Bronchial epithelial cell (primary cell): ENCODE results near the gene PEAK1. TPM values are rescaled to one million over a fixed set of nuclear protein-coding genes. Genes with fewer than 3 reads are reported as not detected.

Experiments
- DNase-seq: peaks from one replicate; pipeline ENCODE4 v3.0.0-alpha.2; 2010; ENCODE audit warnings: low read depth
- FAIRE-seq: peaks from 2 replicates; lab custom pipeline; 2011; peaks lifted over from hg19 to GRCh38; lab: Jason Lieb, UNC
- H3K27me3 ChIP-seq: 2 replicates; pipeline ENCODE4 v1.5.1; 2011; ENCODE audit warnings: low read length; ENCODE audit not compliant: control insufficient read depth, insufficient read depth
- H3K36me3 ChIP-seq: 2 replicates; pipeline ENCODE4 v1.5.1; 2011; ENCODE audit warnings: low read length; ENCODE audit not compliant: control insufficient read depth, insufficient read depth
- H3K4me3 ChIP-seq: 2 replicates; pipeline ENCODE4 v1.5.1; 2011; ENCODE audit warnings: mild to moderate bottlenecking, low read depth, low read length, control low read depth
- CTCF ChIP-seq: IDR thresholded peaks from 2 replicates; pipeline ENCODE4 v1.5.1; 2011; ENCODE audit warnings: mild to moderate bottlenecking, moderate library complexity, low read length, control low read depth, inconsistent platforms; ENCODE audit not compliant: insufficient read depth, severe bottlenecking
- total RNA-seq: library from RNA; depleted of rRNA; stranded (reverse); fragments of >200 nt; gene quantifications from 2 replicates; pipeline ENCODE4 v1.2.1, GENCODE V29; 2014

PEAK1 gene
- total RNA-seq, 1 donor from 2014 or later, result 3.7 TPM

GRCh38 chr15:77296773-77297337 lies 123.0 kb downstream of the PEAK1 start:
- Histone ChIP-seq H3K36me3 (no peaks in the 10 kb centered on the region), H3K4me3 (no peak overlapping the region), H3K27me3 (no peaks in the 10 kb centered on the region)
- no peak for TF ChIP-seq CTCF
- no peak for DNase-seq
- FAIRE-seq, result no peak

- DNase-seq (peak; percentile 16), FAIRE-seq (no peak)
- TF ChIP-seq CTCF, result no peak
- no peaks in the 10 kb centered on the region for H3K36me3 ChIP-seq
- H3K4me3 ChIP-seq, result no peak overlapping the region
- no peaks in the 10 kb centered on the region for H3K27me3 ChIP-seq
Observed at GRCh38 chr15:77295446-77295845, 124.5 kb downstream of the PEAK1 start.

GRCh38 chr15:77292969-77293558 lies 126.8 kb downstream of the PEAK1 start:
- Histone ChIP-seq H3K4me3 (no peak overlapping the region), H3K36me3 (no peaks in the 10 kb centered on the region), H3K27me3 (no peaks in the 10 kb centered on the region)
- FAIRE-seq (no peak), DNase-seq (no peak)
- TF ChIP-seq CTCF, result no peak

GRCh38 chr15:77291107-77291506 lies 128.8 kb downstream of the PEAK1 start:
- Histone ChIP-seq H3K27me3 (no peaks in the 10 kb centered on the region), H3K36me3 (no peaks in the 10 kb centered on the region), H3K4me3 (no peak overlapping the region)
- no peak for TF ChIP-seq CTCF
- FAIRE-seq (no peak), DNase-seq (no peak)

GRCh38 chr15:77287385-77287784 lies 132.5 kb downstream of the PEAK1 start:
- FAIRE-seq, result no peak
- Histone ChIP-seq H3K4me3 (no peak overlapping the region), H3K27me3 (no peaks in the 10 kb centered on the region), H3K36me3 (no peaks in the 10 kb centered on the region)
- no peak for TF ChIP-seq CTCF
- no peak for DNase-seq
